GM12874 (cell line): ENCODE measurements around the gene GLRA2.

Experiments
- CTCF ChIP-seq: IDR thresholded peaks from 2 replicates; pipeline ENCODE4 v1.5.1; 2011; ENCODE audit warnings: low read depth, mild to moderate bottlenecking, control low read depth, low read length, moderate library complexity; ENCODE audit not compliant: insufficient read depth

GLRA2 gene

DNA sequence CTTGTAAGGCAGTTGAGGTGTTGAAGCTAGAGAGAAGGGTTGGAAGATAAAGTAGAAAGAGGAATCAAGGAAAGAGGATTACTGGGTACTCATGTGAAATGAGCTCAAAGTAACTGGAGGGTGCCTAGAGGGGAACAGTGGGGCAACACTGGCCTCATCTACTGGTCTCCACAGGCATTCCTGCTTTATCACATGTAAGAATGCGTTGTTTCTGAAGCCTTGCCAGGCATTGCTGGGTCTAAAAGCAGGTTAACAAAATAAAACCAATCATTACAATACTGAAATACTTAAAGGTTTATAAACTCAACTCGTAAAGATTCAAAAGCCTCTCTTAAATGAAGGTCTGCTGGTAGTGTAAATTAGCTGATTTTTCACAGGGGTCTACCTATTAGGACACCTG, 247.6 kb downstream of the GLRA2 start:
- TF ChIP-seq CTCF: no peak

DNA sequence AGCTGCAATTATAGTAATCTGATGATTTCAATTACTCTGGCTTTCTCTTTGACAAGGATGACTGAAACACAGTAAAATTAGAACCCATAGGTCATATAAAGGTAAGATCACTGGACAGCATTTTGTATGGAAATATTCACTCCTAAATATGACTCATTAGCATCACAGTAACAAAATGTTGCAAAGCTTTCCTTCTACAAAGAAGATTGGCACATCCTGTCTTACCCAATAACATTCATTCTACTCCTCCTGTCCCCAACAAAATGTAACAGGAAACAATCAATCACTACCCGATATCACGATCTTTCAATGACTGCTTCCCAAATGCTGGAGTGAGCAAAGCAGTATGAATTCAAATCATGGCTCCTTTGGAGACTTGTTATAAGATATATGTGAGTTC, 248.2 kb downstream of the GLRA2 start:
- TF ChIP-seq CTCF: no peak

GRCh38 chrX:14779580-14779979, 250.2 kb downstream of the GLRA2 start:
- TF ChIP-seq CTCF: no peak
